ENCODE measurements around the gene PLCG2.
"Not testable (repeated sequence)": the region's sequence is repeated elsewhere in the genome, so short reads cannot be mapped to it uniquely, and the experiment has no call there.

PLCG2 gene

DNA sequence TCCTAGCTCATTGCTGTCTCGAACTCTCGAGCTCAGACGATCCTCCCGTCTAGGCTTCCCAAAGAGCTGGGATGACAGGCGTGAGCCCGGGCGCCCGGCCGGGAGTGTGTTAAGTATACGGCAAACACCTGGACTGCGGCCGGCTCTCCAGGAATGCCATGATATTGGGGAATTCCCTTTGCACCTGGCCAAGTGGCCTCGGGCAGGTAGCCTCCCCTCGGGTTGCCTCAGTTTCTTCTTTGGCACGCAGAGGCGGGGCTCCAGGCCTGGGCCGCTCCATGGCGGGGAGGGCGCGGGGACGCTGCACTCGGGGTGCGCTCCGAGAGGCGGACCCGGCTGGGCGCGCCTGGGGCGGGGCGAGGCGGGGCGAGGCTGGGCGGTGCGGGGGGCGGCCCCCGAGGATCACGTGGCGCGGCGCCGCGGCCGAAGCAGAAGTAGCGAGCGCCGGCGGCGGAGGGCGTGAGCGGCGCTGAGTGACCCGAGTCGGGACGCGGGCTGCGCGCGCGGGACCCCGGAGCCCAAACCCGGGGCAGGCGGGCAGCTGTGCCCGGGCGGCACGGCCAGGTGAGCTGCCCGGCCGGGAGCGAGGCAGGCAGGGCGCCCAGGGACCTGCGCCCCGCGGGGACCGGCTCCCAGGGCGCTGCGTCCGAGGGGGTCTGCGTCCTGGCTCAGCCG lies at the start of gene PLCG2:
PLCG2 (plus strand) TSS at position 431 of the 675 bp plus-strand sequence. CDS start 6,699 bp downstream, outside the sequence.
- DNase-seq: no peak

GRCh38 chr16:81729451-81729850 lies 49.6 kb upstream of the PLCG2 start:
- DNase-seq: no peak

DNA sequence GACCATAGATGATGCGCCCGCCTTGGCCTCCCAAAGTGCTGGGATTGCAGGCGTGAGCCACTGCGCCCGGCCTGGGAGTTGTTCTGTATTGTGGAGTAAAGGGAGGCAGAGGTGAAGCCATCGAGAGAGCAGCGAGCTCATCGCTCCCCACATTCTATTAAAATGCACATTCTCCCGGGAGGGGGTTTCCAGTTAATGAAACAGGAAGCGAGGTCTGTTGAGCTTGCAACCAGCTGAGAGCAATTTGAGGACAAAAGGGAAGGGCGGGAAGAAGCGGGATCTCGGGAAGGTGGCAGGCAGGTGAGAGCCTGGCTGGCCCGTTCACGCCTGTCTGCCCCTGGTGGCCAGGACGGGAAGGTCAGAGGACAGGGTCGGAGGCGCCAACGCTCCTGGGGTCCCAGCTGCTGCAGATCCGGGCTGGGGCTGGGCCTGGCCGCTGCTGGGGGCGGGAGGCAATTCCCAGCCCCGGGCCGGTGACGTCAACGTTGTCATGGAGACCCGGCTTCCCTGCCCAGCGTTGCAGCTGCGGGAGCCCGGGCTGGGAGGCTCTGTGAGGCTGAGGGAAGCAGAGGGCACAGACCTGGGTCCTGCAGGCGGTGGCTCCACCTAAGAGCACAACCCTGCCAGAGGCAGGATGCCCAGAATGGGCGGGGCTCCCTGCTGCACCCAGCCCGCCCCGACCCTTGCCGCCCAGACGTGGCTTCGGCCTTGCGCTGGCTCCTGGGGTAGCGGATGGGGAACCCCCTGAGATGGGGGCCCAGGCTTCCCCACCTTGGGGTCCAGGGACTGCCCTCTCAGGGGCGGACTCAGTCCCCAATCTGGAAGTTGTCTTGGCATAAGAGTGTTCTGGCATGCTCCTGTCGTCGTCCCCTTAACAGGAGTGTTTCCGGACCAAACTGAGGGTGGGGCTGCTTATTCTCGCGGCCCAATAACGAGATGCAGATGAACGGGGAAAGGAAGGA lies 48.7 kb upstream of the PLCG2 start:
- peak; percentile 96 for DNase-seq

DNA sequence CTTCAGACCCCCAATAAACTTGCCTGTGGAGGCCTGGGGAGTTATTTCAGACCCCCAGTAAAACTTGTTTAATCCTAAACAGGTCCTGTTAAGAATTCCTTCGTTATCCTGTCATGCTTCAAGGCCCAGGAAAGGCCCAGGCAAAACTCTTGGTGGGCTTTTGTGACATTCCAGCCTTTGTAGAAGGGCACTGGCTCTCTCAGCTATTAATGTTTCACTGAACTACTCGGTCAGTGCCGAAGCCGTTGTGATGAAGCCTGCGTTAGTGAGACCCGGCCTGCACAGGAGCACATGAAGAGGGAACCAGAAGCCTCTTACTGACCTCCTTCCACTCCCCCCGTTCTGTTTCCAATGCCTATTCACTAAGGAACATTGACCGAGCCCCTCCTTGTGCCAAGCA lies 47.4 kb upstream of the PLCG2 start:
- no peak for DNase-seq

- no peak for DNase-seq
Measured at GRCh38 chr16:81732699-81733098, 46.4 kb upstream of the PLCG2 start.

DNA sequence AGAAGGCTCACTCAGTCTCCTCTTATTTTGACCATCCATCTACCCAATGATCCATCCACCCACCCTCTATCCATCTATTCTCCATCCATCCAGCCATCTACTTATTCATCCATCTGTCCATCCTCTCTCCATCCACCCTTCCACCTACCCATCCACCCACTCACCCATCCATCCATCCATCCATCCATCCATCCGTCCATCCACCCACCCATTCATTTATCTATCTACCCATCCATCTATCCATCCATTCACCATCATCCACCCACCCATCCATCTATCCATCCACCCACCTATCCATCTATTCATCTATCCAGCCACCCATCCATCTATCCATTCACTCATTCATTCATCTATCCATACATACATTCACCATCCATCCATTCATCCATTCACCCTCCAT lies 45.8 kb upstream of the PLCG2 start:
- no peak for DNase-seq

- no peak for DNase-seq
Measured at GRCh38 chr16:81734632-81735434, 44.3 kb upstream of the PLCG2 start.

GRCh38 chr16:81737885-81738536 lies 41.1 kb upstream of the PLCG2 start:
- peak; percentile 82 for DNase-seq

DNA sequence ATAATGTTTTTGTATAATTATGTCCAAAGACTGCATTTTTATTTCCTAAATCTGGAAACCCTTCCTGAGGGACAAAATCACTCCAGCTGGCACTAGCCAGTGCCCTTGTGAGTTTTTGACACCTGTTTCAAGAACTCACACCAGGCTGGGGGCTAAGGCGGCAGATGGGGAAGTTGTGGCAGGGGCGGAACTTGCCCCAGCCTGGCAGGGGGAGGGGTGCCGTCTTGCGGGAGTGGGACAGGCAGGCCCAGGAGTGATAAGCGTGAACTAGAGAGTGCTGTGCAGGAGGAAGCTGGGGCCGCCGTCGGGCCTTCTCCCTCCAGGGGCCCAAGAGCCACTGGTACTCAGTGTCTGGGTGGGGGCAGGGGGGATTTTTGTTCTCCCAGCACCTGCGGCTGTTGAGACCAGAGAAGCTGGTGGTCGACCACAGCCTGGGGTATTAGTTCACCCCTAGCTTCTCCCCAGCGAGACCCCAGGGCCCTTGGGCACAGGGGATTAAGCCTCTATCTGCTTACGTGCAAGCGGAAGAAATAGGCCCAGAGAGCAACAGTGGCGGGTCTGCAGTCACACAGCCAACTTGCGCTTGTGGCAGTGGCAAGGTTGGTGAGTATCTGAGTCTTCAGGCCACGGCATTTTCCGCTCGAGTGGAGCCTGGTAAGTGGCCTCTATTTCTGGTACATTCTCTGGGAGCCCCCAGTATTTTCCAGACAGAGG lies 40.2 kb upstream of the PLCG2 start:
- no peak for DNase-seq

GRCh38 chr16:81739503-81739902 lies 39.6 kb upstream of the PLCG2 start:
- DNase-seq: no peak

- no peak for DNase-seq
Measured at GRCh38 chr16:81740169-81740568, 38.9 kb upstream of the PLCG2 start.

DNA sequence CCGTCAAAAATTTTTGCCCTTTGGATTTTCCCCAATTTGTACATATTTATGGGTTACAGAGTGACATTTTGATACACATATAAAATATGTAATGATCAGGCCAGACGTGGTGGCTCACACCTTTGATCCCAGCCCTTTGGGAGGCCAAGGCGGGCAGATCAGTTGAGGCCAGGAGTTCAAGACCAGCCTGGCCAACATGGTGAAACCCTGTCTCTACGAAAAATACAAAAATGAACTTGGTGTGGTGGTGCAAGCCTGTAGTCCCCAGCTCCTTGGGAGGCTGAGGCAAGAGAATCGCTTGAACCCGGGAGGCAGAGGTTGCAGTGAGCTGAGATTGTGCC lies 37.7 kb upstream of the PLCG2 start:
- DNase-seq: not testable (repeated sequence)

DNA sequence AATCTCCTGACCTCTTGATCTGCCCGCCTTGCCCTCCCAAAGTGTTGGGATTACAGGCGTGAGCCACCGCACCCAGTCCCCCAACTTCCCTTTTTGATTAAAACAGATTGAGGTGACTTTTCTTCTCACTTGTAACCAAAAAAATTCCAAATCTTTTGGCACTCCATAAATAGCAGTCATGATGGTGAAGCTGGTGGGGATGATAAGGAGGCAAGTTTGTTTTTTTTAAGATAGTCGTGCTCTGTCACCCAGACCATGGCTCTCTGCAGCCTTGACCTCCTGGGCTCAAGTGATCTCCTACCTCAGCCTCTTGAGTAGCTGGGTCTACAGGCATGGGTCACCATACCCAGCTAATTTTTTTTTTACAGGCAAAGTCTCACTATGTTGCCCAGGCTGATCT lies 34.7 kb upstream of the PLCG2 start:
- DNase-seq: no peak

DNA sequence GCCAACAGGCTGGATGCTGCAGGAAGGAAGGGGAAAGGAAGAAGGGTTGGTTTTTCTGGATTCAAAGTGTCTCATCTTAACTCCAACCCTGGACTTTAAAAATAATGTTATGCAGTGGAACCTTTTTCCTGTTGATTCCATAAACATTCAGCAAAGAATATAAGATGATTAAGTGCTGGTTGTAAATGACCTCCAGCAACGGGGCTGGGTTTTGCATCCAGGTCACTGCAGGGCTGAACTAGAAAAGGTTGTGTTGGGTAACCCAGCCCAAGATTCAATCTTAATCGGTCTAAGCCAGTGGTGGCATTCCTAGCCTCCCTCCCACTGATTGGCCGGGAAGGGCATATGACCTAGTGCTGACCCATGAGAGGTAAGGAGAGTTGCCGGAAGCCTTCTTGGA lies 34.2 kb upstream of the PLCG2 start:
- no peak for DNase-seq

DNA sequence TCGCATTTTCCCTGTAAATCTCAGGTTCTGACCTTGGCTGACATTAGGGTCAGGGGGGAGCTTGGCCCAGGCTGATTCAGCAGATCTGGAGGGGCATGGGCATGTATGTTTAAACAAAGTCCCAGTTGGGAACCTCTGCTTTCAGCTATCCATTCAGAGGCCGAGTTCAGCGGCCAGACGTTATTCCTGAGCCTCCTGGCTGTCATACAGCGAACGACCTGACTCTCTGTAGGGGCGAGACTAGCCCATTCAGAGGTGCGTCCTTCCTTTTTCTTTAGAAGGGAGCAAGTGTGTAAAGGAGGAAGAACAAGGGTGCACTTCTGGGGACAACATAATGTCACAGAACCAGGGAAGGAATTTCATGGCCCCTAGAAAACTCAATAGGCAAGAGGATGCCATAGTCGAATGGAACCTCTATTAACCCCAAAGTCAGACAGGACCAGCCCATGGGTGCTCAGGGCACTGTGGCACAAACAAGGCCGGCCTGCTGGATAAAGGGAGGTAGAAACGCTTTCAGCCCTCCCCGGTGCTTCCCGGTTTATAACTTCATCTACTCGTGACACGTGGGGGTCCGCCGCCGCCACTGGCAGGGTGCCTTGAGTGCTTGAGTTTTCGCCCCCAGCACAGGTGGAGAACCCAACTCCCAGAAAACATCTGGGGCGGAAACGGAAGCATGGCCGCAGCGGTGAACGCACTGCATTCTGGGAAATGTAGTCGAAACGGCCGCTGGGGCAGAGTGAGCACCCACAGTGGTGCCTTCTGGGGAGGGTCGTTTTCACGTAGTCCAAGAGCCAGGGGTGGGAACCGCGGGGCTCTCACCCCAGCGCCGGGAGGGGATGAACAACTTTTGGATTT lies 33.2 kb upstream of the PLCG2 start:
- DNase-seq: no peak

GRCh38 chr16:81746566-81746965 lies 32.5 kb upstream of the PLCG2 start:
- no peak for DNase-seq

GRCh38 chr16:81748476-81749198 lies 30.5 kb upstream of the PLCG2 start:
- DNase-seq: no peak

DNA sequence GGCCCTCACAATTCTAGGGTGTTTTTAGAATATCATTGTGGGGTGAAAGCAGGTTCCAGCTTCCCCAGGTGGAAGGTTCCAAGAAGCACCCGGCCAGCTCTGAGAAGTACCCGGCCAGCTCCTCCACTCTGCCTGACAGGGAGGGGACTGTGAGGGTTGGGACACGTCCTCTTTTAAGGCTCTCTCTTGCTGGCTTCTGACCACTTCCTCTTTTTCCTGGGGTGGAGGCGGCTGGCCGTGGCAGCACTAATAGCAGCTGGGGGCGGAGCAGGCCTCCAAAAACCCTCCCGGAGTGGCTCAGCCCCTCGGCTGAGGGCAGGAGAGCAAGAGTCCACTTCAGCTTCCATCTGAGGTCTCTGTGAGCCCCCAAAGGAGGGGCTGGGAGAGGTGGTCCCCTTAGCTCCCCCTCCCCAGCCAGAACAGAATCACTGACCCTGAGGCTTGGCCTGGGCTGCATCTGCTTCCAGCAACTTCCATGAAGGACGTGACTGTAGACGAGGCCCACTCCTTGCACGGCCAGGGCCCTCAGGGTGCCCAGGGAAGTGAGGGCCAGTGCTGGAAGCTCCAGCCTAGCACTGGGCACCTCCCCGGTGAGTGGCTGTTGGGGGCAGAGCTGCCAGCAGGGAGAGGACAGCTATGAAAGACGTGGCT lies 26.7 kb upstream of the PLCG2 start:
- no peak for DNase-seq

DNA sequence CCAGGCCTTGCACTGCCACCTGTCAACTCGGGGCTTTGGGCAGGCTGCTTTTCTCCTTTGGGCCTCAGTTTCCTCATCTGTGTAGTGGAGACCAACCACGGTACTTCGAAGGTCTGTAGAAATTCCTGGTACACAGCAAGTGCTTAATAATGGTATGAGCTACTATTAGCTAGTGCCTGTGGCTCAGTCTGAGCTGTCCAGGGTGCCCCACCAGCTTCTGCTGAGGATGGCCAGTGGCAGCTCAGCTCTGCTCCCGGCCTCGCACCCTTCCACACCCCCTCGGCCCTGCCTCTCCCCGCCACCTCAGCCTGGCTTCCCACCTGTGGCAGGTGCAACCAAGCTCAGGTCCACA lies 26.2 kb upstream of the PLCG2 start:
- DNase-seq: no peak

DNA sequence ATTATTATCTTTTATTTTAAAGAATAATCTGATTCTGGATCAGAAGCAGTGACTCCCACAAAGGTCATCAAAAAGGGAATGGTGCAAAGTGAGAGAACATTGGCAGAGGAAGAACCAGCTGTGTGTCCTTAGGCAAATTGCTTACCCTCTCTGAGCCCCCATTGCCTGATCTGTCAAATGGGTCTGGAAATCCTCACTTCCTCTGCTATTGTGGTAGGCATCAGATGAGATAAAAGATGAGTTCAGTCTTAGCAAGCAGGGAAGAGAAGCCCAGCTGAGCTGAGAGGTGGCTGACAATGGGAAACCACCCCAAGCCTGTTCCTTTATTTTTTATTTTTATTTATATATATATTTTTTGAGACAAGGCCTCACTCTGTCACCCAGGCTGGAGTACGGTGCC lies 24.2 kb upstream of the PLCG2 start:
- DNase-seq: no peak
